Measurements from ENCODE around the gene CUL3.

The CUL3 gene

DNA sequence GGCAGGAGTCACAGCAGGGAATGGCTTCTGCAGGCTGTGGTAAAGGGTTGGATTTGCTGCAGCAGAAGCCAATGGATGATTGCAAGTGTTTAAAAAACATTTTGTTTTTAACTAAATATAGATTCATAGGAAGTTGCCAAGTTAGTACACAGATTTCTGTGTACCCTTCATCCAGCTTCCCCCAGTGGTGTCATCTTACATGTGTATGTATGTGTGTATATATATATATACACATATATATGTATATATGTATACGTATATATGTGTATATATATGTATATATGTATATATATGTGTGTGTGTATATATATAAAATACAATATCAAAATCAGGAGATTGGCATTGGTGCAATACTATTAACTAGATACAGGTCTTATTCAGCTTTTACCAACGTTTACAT lies 164.1 kb downstream of the CUL3 start:
- no peak for DNase-seq (ENCODE audit: low read depth)

Measured in fibroblast of the conjunctiva (primary cell).